ENCODE data around the gene ZNF605.

GRCh38 chr12:132869551-132869950 is 86.6 kb downstream of the ZNF605 start:
- TF ChIP-seq EZH2 (IDR thresholded peaks at IDR 0.05; ENCODE audit: borderline replicate concordance, insufficient read depth, low read depth, low read length, poor library complexity, severe bottlenecking) = no peak
- TF ChIP-seq, protein P1, sequence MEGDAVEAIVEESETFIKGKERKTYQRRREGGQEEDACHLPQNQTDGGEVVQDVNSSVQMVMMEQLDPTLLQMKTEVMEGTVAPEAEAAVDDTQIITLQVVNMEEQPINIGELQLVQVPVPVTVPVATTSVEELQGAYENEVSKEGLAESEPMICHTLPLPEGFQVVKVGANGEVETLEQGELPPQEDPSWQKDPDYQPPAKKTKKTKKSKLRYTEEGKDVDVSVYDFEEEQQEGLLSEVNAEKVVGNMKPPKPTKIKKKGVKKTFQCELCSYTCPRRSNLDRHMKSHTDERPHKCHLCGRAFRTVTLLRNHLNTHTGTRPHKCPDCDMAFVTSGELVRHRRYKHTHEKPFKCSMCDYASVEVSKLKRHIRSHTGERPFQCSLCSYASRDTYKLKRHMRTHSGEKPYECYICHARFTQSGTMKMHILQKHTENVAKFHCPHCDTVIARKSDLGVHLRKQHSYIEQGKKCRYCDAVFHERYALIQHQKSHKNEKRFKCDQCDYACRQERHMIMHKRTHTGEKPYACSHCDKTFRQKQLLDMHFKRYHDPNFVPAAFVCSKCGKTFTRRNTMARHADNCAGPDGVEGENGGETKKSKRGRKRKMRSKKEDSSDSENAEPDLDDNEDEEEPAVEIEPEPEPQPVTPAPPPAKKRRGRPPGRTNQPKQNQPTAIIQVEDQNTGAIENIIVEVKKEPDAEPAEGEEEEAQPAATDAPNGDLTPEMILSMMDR (IDR thresholded peaks at IDR 0.05) = no peak

All from B cell (primary cell).